Loucy (cell line): Measurements from ENCODE around the gene PPP1R13B.

Experiments
- EZH2phosphoT487 ChIP-seq: fragments of 200-600 bp; IDR thresholded peaks from 2 replicates; pipeline ENCODE4 v1.6.1; 2018; ENCODE audit warnings: antibody characterized with exemption, mild to moderate bottlenecking, moderate library complexity, borderline replicate concordance
- TF ChIP-seq, protein P1 (sequence below): fragments of 200-600 bp; sonication (generic); conservative IDR thresholded peaks from 2 replicates; pipeline ENCODE4 v1.5.1; 2014; ENCODE audit warnings: mild to moderate bottlenecking, antibody characterized with exemption, low read length

DNA sequence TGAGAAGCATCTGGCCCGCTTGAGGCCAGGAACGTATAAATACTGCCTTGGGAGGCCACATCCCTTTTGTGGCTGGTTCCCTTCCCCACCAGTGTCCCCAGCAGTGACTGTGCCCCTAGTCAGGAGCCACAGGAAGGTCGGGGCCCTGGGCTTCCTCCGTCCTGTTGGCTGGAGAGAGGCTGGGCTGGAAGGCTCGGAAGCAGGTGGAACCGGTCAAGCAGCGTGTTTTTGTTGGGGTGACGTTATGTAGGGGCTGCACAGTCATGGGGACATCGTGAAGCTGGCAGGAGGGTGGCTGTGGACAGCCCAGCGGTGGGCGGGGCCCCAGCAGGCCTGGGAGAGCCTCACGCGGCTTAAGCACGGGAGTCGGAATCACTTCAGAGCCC is 142.3 kb downstream of the PPP1R13B start:
- TF ChIP-seq, protein P1, sequence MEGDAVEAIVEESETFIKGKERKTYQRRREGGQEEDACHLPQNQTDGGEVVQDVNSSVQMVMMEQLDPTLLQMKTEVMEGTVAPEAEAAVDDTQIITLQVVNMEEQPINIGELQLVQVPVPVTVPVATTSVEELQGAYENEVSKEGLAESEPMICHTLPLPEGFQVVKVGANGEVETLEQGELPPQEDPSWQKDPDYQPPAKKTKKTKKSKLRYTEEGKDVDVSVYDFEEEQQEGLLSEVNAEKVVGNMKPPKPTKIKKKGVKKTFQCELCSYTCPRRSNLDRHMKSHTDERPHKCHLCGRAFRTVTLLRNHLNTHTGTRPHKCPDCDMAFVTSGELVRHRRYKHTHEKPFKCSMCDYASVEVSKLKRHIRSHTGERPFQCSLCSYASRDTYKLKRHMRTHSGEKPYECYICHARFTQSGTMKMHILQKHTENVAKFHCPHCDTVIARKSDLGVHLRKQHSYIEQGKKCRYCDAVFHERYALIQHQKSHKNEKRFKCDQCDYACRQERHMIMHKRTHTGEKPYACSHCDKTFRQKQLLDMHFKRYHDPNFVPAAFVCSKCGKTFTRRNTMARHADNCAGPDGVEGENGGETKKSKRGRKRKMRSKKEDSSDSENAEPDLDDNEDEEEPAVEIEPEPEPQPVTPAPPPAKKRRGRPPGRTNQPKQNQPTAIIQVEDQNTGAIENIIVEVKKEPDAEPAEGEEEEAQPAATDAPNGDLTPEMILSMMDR = no peak
- TF ChIP-seq EZH2phosphoT487 = no peak
